ENCODE measurements around the gene TMEM252. TPM values are rescaled to one million over a fixed set of nuclear protein-coding genes. Genes with fewer than 3 reads are reported as not detected.

Gene TMEM252
- total RNA-seq, 1 experiment from 2014 or later: not detected

DNA sequence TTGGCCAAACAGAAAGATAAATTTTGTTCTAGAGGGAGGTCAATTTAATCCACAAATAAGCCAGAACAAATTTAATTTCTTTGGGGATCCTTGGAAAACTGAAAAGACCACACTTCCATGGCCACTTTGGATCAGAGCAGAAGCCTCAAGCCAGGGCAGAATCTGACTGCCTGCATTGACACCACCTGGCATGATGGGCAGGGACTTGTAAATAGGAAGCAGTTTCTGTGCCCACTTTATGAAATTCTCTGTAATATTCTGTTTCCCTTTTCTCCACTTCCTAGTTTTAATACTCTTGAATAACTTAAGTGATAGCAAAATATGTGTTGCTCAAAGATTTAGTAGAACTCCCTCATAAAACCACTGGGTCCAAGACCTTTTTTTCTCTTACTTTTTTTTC lies 6.7 kb upstream of the TMEM252 start:
- in situ Hi-C loops (cut with HindIII; ENCODE audit: low pct_unique_long_range_greater_than_20kb, low sequenced_read_pairs): no loop called here
- DNase-seq (ENCODE audit: low read depth, low spot score): no peak

DNA sequence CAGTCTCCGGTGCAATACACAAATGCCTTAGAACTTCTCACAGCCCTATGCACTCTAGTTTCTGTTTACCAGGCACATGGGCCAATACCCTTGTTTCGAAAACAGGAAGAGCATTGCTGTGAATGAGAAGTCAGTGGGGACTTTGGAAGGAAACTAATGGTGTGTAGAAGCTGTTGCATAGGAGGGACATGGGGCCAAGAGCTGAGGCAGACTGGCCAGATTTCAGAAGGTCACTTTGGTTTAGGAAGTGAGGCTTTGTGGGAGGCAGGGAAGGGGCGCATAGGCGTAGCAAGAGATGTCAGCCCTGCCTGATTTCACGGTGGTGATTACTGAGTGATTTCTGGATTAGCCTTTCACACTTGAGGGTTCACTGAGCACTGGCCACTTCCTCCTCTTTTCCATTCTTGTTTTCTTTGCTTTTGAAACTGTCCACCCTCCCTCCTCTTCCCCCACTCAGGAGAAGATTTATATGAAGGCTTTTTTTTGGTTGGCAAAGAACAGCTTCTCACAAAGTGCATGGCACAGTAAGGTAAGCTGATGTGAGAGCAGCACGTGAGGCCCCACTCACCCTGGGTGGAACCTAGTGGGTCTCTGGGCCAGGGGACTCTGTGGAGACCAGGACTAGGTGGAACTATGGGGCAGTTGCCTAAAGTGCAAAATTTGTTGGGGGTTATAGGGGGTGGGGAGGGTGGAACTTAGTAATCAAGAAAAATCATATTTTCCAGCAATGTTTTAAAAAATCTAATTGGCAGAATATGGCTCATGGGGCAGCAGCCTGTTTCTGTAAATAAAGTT lies 6.1 kb upstream of the TMEM252 start:
- DNase-seq (ENCODE audit: low read depth, low spot score): no peak
- in situ Hi-C loops (cut with HindIII; ENCODE audit: low pct_unique_long_range_greater_than_20kb, low sequenced_read_pairs): no loop called here

DNA sequence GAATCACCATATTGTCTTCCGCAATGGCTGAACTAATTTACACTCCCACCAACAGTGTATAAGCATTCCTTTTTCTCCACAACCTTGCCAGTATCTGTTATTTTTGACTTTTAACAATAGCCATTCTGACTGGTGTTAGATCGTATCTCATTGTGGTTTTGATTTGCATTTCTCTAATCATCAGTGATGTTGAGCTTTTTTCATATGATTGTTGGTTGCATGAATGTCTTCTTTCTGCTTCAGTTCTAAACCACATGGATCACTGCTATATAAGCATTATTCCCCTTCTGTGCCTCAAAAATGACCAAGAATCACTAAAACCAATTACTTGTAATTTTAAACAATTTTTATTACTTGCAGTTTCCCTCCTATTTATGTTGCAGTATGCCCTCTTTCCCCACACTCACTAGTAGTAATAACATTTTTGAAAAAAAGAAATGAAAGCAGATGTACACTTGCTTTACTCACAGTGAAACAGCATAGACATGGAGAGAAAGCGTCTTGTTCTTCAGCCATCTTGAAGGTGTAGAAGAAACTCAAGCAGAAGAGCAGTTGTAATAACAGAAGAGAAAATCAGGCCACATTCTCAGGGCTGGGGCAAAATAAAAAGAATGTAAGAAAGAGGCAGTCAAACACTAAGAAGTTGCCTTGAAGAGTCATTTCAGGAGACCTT lies 4.5 kb upstream of the TMEM252 start:
- in situ Hi-C loops (cut with HindIII; ENCODE audit: low pct_unique_long_range_greater_than_20kb, low sequenced_read_pairs): no loop called here
- DNase-seq (ENCODE audit: low read depth, low spot score): no peak

DNA sequence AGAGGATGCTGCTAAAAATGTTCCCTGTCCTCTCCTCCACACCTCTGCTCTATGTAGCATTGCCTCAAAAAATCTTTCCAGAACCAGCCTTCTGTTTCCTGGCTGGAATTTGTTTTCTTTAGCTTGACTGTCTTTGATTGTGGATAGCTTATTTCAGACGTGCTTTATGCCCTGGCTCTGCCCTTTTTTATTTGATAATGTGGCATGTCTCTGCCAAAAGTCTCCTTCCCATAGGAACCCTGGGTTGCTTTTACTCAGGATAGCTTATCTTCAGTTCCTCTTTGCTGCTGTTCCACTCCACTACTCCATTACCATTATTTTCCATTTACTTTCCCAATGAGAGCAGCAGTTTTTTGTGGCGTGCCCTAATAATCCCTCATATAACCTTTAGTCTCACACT lies 885 bp upstream of the TMEM252 start:
- in situ Hi-C loops (cut with HindIII; ENCODE audit: low pct_unique_long_range_greater_than_20kb, low sequenced_read_pairs): no loop called here
- no peak for DNase-seq (ENCODE audit: low read depth, low spot score)

GRCh38 chr9:68538200-68538599 lies 2.5 kb downstream of the TMEM252 start:
- no peak for DNase-seq (ENCODE audit: low read depth, low spot score)
- in situ Hi-C loops (cut with HindIII; ENCODE audit: low pct_unique_long_range_greater_than_20kb, low sequenced_read_pairs): no loop called here

DNA sequence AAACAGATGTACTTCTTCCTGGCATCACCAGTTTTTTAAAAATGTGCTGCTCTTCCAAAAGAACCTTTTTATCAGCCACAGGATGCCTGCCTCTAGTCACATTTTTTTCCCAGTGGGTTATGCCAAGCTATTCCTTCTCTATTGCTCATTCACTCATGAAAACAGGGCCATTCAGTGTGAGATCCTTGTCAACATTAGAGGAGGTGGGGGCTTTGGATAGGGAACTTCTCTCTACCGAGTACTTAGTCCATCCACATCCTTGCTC lies 3.1 kb downstream of the TMEM252 start:
- no peak for DNase-seq (ENCODE audit: low read depth, low spot score)
- in situ Hi-C loops (cut with HindIII; ENCODE audit: low pct_unique_long_range_greater_than_20kb, low sequenced_read_pairs): no loop called here

DNA sequence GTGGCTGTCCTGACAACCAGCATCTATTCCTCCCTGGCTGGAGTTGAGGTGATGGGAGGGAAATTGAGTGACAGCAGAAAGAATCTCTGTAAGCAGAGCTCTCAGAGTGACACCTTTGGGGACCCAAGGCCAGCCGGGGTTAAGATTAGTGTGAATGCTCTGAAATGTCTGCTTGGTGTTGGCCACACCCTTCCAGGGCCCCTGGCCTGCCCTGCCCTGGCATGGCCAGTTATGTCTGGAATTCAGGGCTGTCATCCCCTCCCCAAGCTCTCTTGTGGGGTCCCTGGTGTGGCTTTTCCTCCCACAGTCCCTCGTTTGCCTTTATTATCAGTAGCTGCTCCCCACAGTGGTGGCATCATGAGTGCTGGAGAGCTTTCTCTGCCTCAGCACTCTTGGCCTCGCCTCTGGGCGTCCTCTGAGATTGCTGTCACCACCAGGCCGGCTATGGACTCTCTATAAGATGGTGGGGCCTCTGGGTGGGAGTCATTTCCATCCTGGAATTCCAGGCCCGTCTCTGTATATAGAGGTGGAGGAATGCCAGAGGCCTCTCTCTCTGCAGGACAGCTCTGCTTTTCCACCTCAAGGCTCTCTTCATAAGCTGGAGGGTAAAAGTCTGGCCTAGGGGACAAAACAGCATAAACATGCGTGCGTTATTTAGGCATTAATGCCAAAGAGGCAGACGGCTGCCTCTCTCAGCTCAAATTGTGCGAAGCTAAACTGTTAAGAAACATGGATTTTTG lies 3.6 kb downstream of the TMEM252 start:
- in situ Hi-C loops (cut with HindIII; ENCODE audit: low pct_unique_long_range_greater_than_20kb, low sequenced_read_pairs): no loop called here
- no peak for DNase-seq (ENCODE audit: low read depth, low spot score)

- no peak for DNase-seq (ENCODE audit: low read depth, low spot score)
- in situ Hi-C loops (cut with HindIII; ENCODE audit: low pct_unique_long_range_greater_than_20kb, low sequenced_read_pairs): no loop called here
Observed at GRCh38 chr9:68533678-68534077, 7.0 kb downstream of the TMEM252 start.

DNA sequence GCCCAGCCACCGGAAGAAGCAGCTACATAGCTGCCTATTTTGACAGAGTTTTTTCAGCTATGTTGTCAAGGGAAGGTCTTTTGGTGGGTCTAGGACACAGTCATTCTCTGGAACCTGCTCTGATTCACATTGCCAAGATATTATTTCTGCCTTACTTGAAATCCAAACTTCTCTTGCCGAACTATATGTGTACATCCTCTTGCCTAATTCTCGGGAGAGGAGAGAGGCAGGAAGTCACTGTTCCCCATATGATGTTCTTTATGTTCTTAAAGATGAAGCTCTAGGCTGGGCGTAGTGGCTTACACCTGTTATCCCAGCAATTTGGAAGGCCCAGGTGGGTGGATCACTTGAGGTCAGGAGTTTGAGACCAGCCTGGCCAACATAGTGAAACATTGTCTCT lies 8.6 kb downstream of the TMEM252 start:
- DNase-seq (ENCODE audit: low read depth, low spot score): no peak
- in situ Hi-C loops (cut with HindIII; ENCODE audit: low pct_unique_long_range_greater_than_20kb, low sequenced_read_pairs): no loop called here

GRCh38 chr9:68530618-68531017 lies 10.1 kb downstream of the TMEM252 start:
- in situ Hi-C loops (cut with HindIII; ENCODE audit: low pct_unique_long_range_greater_than_20kb, low sequenced_read_pairs): no loop called here
- no peak for DNase-seq (ENCODE audit: low read depth, low spot score)

GRCh38 chr9:68523367-68523936 lies 17.2 kb downstream of the TMEM252 start:
- in situ Hi-C loops (cut with HindIII; ENCODE audit: low pct_unique_long_range_greater_than_20kb, low sequenced_read_pairs): no loop called here
- DNase-seq (ENCODE audit: low read depth, low spot score): no peak

DNA sequence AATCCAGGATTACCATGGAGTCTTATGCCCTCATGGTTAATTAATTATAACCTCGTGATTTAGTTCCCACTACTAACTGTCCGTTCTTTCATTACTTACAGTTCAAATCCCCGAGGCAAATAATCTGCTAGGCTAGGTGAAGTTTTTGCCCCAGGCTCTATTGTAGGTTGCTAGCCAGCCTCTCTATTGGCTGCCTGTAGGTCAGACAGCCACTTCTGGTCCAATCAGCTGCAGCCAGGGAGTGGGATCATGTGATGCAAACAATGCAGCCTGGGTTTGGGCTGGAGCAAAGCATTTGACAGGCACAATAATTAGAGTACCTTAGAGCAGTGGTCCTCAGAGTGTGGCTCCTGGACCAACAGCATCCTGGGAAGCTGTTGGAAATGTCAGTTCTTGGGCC lies 17.7 kb downstream of the TMEM252 start:
- in situ Hi-C loops (cut with HindIII; ENCODE audit: low pct_unique_long_range_greater_than_20kb, low sequenced_read_pairs): no loop called here
- no peak for DNase-seq (ENCODE audit: low read depth, low spot score)

GRCh38 chr9:68522131-68522530 lies 18.6 kb downstream of the TMEM252 start:
- in situ Hi-C loops (cut with HindIII; ENCODE audit: low pct_unique_long_range_greater_than_20kb, low sequenced_read_pairs): no loop called here
- no peak for DNase-seq (ENCODE audit: low read depth, low spot score)

GRCh38 chr9:68515326-68516017 lies 25.2 kb downstream of the TMEM252 start:
- no peak for DNase-seq (ENCODE audit: low read depth, low spot score)

DNA sequence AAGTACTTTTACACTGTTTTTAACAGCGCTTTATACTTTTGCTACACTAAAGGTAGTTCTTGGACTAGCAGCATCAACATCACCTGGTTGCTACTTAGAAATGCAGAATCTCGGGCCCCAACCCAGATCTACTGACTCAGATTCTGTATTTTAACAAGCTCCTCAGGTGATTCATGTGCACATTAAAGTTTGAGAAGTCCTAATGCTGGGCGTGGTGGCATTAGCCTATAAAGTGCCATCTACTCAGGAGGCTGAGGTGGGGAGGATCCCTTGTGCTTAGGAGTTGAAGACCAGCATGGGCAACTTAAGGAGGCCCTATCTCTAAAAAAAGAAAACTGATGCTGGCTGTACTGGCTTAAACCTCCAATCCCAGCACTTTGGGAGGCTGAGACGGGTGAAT lies 26.7 kb downstream of the TMEM252 start:
- DNase-seq (ENCODE audit: low read depth, low spot score): no peak
- in situ Hi-C loops (cut with HindIII; ENCODE audit: low pct_unique_long_range_greater_than_20kb, low sequenced_read_pairs): no loop called here

More at GRCh38 chr9:68515326-68516017, 25.2 kb downstream of the TMEM252 start:
- in situ Hi-C loops (cut with HindIII; ENCODE audit: low pct_unique_long_range_greater_than_20kb, low sequenced_read_pairs): no loop called here

GRCh38 chr9:68513385-68513784 lies 27.3 kb downstream of the TMEM252 start:
- DNase-seq (ENCODE audit: low read depth, low spot score): no peak

DNA sequence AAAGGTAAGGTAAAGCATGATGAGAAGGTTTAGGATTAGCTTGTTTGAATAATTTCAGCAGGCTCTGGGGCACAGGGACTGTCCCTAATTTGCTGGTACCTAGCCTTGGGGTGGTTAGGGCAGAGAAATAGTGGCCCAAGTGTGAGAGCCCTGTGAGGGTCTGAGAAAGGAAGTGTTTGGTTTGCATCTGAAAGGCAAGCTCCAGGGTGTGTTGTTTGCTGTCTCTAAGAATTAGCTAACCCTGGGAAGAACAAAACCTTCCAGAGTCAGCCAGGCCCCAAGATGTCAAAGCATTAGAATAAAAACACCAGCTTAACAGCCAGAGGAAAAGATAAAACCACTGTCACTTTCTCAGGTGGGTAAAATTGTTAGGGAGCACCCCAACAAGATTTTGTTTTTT lies 31.0 kb downstream of the TMEM252 start:
- no peak for DNase-seq (ENCODE audit: low read depth, low spot score)
- in situ Hi-C loops (cut with HindIII; ENCODE audit: low pct_unique_long_range_greater_than_20kb, low sequenced_read_pairs): no loop called here

More at GRCh38 chr9:68513385-68513784, 27.3 kb downstream of the TMEM252 start:
- in situ Hi-C loops (cut with HindIII; ENCODE audit: low pct_unique_long_range_greater_than_20kb, low sequenced_read_pairs): no loop called here

GRCh38 chr9:68508547-68508946 lies 32.1 kb downstream of the TMEM252 start:
- no peak for DNase-seq (ENCODE audit: low read depth, low spot score)
- in situ Hi-C loops (cut with HindIII; ENCODE audit: low pct_unique_long_range_greater_than_20kb, low sequenced_read_pairs): no loop called here

Measured in SK-MEL-5 (cell line).